Stimulated activated CD4-positive, alpha-beta T cell treated with anti-CD3 and anti-CD28 coated beads, Interleukin-2, amount 100 ng/mL, for 24 hours (primary cell): ENCODE measurements around the gene COL4A2.

Source experiments
- DNase-seq, 2 donors: peaks; one replicate each; pipeline ENCODE4 v3.0.0-alpha.2; 2020

The COL4A2 gene

GRCh38 chr13:110503037-110503901, 196.2 kb downstream of the COL4A2 start:
- no peak for DNase-seq

- no peak for DNase-seq
Observed at GRCh38 chr13:110503979-110504499, 197.0 kb downstream of the COL4A2 start.

GRCh38 chr13:110505594-110505993, 198.5 kb downstream of the COL4A2 start:
- no peak for DNase-seq

DNA sequence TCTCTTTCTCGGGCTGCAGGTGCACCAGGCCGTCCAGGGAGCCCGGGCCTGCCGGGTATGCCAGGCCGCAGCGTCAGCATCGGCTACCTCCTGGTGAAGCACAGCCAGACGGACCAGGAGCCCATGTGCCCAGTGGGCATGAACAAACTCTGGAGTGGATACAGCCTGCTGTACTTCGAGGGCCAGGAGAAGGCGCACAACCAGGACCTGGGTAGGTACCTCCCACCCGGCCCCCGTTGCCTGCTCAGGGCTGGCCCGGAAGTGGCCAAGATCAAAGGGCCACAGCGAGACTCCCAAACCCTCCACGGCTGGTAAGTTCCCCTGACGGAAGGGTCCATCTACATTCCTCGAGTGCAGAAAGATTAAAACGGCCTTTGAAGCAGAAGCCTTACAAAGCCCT, 199.3 kb downstream of the COL4A2 start:
- DNase-seq = no peak

GRCh38 chr13:110506859-110507566, 199.9 kb downstream of the COL4A2 start:
- DNase-seq = no peak

- DNase-seq = no peak
Observed at GRCh38 chr13:110507678-110508381, 200.7 kb downstream of the COL4A2 start.

DNA sequence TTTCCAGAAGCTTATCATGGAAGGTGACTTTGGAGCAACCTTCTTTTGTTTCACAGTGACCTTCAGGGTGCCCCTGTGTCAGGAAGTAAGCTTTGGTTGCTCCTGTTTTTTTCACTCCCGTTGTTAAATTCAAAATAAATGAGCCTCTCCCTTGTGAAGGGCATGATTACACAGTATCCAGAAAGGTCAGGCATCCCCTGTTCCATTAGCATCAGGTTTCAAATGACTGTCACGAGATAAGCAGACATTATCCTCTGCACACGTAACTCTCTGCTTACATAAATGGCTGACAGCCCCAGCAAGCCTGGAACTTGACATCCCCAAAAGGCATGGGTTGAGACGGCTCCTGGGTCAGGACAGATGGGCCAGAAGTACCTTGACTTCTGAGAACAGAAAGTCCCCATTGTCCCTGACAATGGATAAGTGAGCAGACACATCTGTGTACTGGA, 202.4 kb downstream of the COL4A2 start:
- no peak for DNase-seq

DNA sequence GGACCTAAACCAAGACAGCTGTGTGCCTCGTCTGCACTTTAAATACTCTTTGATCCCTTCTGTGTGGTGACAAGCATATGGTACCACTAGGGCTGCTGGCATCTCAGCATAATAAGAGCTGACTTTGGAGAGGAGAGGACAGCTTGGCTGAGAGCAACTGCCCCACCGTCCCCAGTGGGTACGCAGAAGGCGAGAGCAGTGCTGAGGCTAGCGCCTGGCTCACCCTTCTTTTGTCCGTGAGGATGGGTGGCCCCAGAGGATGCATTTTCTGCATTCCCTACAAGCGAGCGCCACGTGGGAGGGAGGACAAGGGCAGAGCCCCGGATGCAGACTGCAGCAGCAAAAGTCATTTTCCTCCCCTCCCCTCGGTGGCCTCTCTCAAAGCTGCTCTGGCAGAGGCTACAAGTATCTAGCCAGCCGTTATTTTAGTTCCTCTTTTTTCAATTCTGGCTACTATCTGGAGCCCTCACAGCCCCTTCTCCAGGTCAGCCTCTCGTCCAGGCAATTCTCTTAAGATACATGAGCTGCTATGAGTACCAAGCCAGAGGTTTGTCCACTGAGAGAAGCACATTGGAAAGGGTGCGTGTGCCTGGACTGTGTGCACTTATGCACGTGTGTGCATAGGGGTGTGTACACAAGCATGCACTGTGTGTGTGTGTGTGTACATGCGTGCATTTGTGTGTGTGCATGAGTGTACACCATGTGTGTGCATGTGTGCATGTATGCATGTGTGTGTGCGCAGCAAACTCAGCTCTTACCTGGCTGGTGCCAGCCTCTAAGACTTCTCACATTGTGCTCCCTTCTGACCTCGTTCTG, 203.1 kb downstream of the COL4A2 start:
- no peak for DNase-seq

- no peak for DNase-seq
Observed at GRCh38 chr13:110511509-110512181, 204.6 kb downstream of the COL4A2 start.

- DNase-seq = no peak
Observed at GRCh38 chr13:110512198-110512740, 205.2 kb downstream of the COL4A2 start.

- no peak for DNase-seq
Observed at GRCh38 chr13:110516500-110516899, 209.4 kb downstream of the COL4A2 start.

GRCh38 chr13:110517505-110518225, 210.6 kb downstream of the COL4A2 start:
- DNase-seq = no peak

- DNase-seq = no peak
Observed at GRCh38 chr13:110518226-110518525, 211.1 kb downstream of the COL4A2 start.

DNA sequence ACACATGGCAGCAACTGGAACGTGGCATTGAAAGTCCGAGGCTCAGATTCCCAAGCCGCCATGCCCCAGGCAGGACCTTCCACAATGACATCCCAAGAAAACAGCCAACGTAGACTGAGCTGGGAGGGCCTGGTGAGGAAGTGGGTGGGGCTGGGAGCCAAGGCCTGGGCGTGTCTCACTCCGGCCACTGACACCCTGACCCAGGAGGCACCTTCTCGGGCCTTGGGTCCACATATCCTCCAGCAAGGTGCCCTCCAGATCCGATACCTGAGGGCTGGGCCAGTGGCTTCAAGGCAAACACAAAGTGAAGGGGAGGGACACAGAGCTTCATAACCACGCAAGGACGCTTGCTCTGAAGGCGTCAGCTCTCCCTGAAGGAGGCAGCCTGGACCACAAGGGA, 211.5 kb downstream of the COL4A2 start:
- DNase-seq = no peak

- no peak for DNase-seq
Observed at GRCh38 chr13:110519046-110519445, 212.0 kb downstream of the COL4A2 start.

DNA sequence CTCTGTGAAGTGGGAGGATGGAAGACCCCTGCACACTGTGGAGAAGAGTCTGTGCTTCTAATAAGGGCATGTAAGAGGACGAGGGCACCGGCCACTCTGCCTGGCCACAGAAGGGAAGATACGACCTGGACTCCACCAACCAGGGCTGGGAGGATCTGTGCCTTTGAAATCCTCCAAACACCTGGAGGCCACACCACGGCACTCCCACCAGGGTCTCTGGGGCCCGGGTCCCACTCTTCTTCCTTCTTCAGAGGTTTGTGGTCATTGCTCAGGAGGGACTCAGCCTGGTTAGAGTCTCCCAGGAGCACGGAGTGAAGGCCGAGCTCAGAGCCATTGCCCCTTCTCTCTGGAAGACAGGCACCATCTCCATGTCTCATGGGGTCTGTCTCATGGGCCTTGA, 212.4 kb downstream of the COL4A2 start:
- no peak for DNase-seq

GRCh38 chr13:110520431-110521295, 213.6 kb downstream of the COL4A2 start:
- DNase-seq = no peak

DNA sequence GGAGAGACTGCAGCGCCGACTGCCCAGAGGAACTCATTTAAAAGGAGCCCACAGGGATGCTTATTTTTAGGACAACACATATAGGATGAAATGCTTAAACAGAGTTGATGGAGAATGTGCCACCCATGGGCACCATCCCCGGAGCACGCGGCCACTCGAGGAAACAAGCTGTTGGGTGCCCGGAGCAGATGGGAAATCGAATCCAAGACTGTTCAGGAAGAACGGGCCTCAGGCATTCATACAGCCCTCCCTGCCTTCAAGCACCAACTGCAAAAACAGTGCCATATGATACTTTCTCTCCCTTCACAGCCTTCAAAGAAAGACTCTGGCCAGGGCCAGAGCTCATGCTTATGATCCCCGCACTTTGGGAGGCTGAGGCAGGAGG, 214.2 kb downstream of the COL4A2 start:
- DNase-seq = no peak

DNA sequence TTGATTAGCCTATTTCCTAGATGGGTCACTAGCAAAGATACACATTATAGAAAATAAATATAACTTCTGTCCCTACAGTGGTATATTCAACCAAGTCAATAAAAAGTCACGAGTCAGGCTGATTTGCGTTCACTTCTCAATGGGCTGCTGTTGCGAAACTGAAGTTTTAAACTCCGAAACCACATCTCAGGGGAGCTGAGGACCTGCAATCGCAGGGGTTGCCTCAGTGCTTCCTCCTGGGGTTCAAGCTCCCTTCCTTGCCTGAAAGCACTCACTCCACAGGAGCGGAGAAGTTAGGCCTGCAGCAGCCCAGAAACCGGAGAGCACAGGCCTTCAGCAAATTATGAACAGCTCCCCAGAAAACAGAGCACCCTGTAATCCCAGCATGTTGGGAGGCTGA, 214.9 kb downstream of the COL4A2 start:
- no peak for DNase-seq

GRCh38 chr13:110522721-110523120, 215.6 kb downstream of the COL4A2 start:
- DNase-seq = no peak
